ENCODE results near the gene TRMT1.

Gene TRMT1

GRCh38 chr19:13120031-13120430 is 3.5 kb upstream of the TRMT1 start:
- H3K27ac ChIP-seq, result peak overlapping the region; percentile 95; the same call in 1 of the 2 replicates
- TF ChIP-seq CTCF (conservative IDR thresholded peaks at IDR 0.05), result no peak
- TF ChIP-seq ZFX (IDR thresholded peaks at IDR 0.05), result no peak

GRCh38 chr19:13119627-13120026 is 3.1 kb upstream of the TRMT1 start:
- no peak for TF ChIP-seq CTCF (conservative IDR thresholded peaks at IDR 0.05)
- TF ChIP-seq ZFX (IDR thresholded peaks at IDR 0.05), result no peak
- H3K27ac ChIP-seq, result peak overlapping the region; percentile 95

GRCh38 chr19:13118424-13119193 is 2.1 kb upstream of the TRMT1 start:
- peak overlapping the region; percentile 95 for H3K27ac ChIP-seq
- TF ChIP-seq CTCF (conservative IDR thresholded peaks at IDR 0.05) (no peak), ZFX (IDR thresholded peaks at IDR 0.05) (peak; percentile 98)

- TF ChIP-seq ZFX (IDR thresholded peaks at IDR 0.05) (no peak), CTCF (conservative IDR thresholded peaks at IDR 0.05) (no peak)
- H3K27ac ChIP-seq, result peak within 1 kb of the TSS; percentile 95
These were observed 1.4 kb upstream of the TRMT1 start, which contains the start of gene NACC1 for GRCh38 chr19:13117772-13118423. Gene NACC1, plus strand, starts transcription at chr19:13118264. Its CDS starts 16,944 bp downstream, at chr19:13135208.

GRCh38 chr19:13117176-13117771 is 734 bp upstream of the TRMT1 start:
- H3K27ac ChIP-seq, result peak overlapping the region; percentile 95
- no peak for TF ChIP-seq ZFX (IDR thresholded peaks at IDR 0.05)
- no peak for TF ChIP-seq CTCF (conservative IDR thresholded peaks at IDR 0.05)

- peak overlapping the region; percentile 95 for H3K27ac ChIP-seq
- TF ChIP-seq ZFX (IDR thresholded peaks at IDR 0.05) (no peak), CTCF (conservative IDR thresholded peaks at IDR 0.05) (no peak)
These were observed 631 bp downstream of the TRMT1 start for GRCh38 chr19:13115936-13116281.

- no peak overlapping the region for H3K27ac ChIP-seq
- TF ChIP-seq CTCF (conservative IDR thresholded peaks at IDR 0.05), result no peak
- TF ChIP-seq ZFX (IDR thresholded peaks at IDR 0.05), result no peak
These were observed 4.0 kb downstream of the TRMT1 start for GRCh38 chr19:13112555-13112954.

All from C4-2B (cell line).